Chondrocyte (in vitro differentiated cells): ENCODE data around the gene SLC7A6OS. TPM values are rescaled to one million over a fixed set of nuclear protein-coding genes. Genes with fewer than 3 reads are reported as not detected.

ENCODE experiments used
- DNase-seq: peaks from one replicate; pipeline ENCODE4 v3.0.0; 2021; ENCODE audit warnings: mixed read lengths, low spot score
- H3K27ac Mint-ChIP-seq: one replicate; pipeline ENCODE4 v1.8.0; 2021; ENCODE audit warnings: mild to moderate bottlenecking, moderate library complexity, mixed read lengths; ENCODE audit not compliant: unreplicated experiment
- H3K27me3 Mint-ChIP-seq: 2 replicates; pipeline ENCODE4 v1.8.0; 2021; ENCODE audit warnings: low read depth, mixed read lengths
- H3K36me3 Mint-ChIP-seq: 2 replicates; pipeline ENCODE4 v1.8.0; 2021; ENCODE audit warnings: low read depth, mixed read lengths
- H3K4me1 Mint-ChIP-seq: 2 replicates; pipeline ENCODE4 v1.8.0; 2021; ENCODE audit warnings: low read depth, mild to moderate bottlenecking, mixed read lengths
- H3K4me3 Mint-ChIP-seq: one replicate; pipeline ENCODE4 v1.8.0; 2021; ENCODE audit warnings: mild to moderate bottlenecking, moderate library complexity, mixed read lengths; ENCODE audit not compliant: unreplicated experiment
- H3K9me3 Mint-ChIP-seq: 2 replicates; pipeline ENCODE4 v1.8.0; 2021; ENCODE audit warnings: low read depth, mixed read lengths
- CTCF ChIP-seq: fragments of 200-600 bp; sonication (generic); IDR thresholded peaks from 2 replicates; pipeline ENCODE4 v1.5.0; 2021; ENCODE audit warnings: antibody characterized with exemption, mild to moderate bottlenecking, moderate library complexity
- total RNA-seq: library from RNA; stranded (reverse); gene quantifications from 3 replicates; pipeline ENCODE4 v1.2.1, GENCODE V29; 2021

Gene SLC7A6OS
- total RNA-seq, 1 donor from 2014 or later, result 9.5 TPM

GRCh38 chr16:68283801-68284598, 26.7 kb downstream of the SLC7A6OS start:
- H3K4me3 Mint-ChIP-seq, result no peak overlapping the region
- no peak for TF ChIP-seq CTCF
- H3K27me3 Mint-ChIP-seq, result no peaks in the 10 kb centered on the region
- peak overlapping the region; percentile 9 for H3K27ac Mint-ChIP-seq
- no peaks in the 10 kb centered on the region for H3K9me3 Mint-ChIP-seq
- no peak for DNase-seq
- H3K4me1 Mint-ChIP-seq, result peaks cover 25% of the 10 kb centered on the region
- peaks cover 22% of the 10 kb centered on the region for H3K36me3 Mint-ChIP-seq

- no peak overlapping the region for H3K4me3 Mint-ChIP-seq
- H3K27me3 Mint-ChIP-seq, result no peaks in the 10 kb centered on the region
- H3K9me3 Mint-ChIP-seq, result no peaks in the 10 kb centered on the region
- no peak for DNase-seq
- peaks cover 22% of the 10 kb centered on the region for H3K36me3 Mint-ChIP-seq
- H3K27ac Mint-ChIP-seq, result no peak overlapping the region
- H3K4me1 Mint-ChIP-seq, result peaks cover 22% of the 10 kb centered on the region
- TF ChIP-seq CTCF, result no peak
Observed at GRCh38 chr16:68283346-68283745, 27.4 kb downstream of the SLC7A6OS start.

- Mint-ChIP-seq H3K27me3 (no peaks in the 10 kb centered on the region), H3K4me3 (no peak overlapping the region), H3K4me1 (peaks cover 9% of the 10 kb centered on the region), H3K36me3 (peaks cover 17% of the 10 kb centered on the region), H3K9me3 (no peaks in the 10 kb centered on the region), H3K27ac (peak overlapping the region; percentile 42)
- no peak for DNase-seq
- no peak for TF ChIP-seq CTCF
Observed at GRCh38 chr16:68282064-68282452, 28.7 kb downstream of the SLC7A6OS start.

GRCh38 chr16:68281368-68282063, 29.2 kb downstream of the SLC7A6OS start:
- TF ChIP-seq CTCF, result no peak
- H3K9me3 Mint-ChIP-seq, result no peaks in the 10 kb centered on the region

GRCh38 chr16:68279726-68280558, 30.8 kb downstream of the SLC7A6OS start:
- no peak for DNase-seq
- Mint-ChIP-seq H3K4me1 (peaks cover 10% of the 10 kb centered on the region), H3K9me3 (no peaks in the 10 kb centered on the region)

More at GRCh38 chr16:68281368-68282063, 29.2 kb downstream of the SLC7A6OS start:
- no peak overlapping the region for H3K4me3 Mint-ChIP-seq
- peaks cover 14% of the 10 kb centered on the region for H3K36me3 Mint-ChIP-seq
- DNase-seq, result no peak
- H3K27ac Mint-ChIP-seq, result peak overlapping the region; percentile 42
- peaks cover 6% of the 10 kb centered on the region for H3K4me1 Mint-ChIP-seq
- no peaks in the 10 kb centered on the region for H3K27me3 Mint-ChIP-seq

More at GRCh38 chr16:68279726-68280558, 30.8 kb downstream of the SLC7A6OS start:
- Mint-ChIP-seq H3K27me3 (no peaks in the 10 kb centered on the region), H3K36me3 (peaks cover 9% of the 10 kb centered on the region), H3K4me3 (no peak overlapping the region), H3K27ac (no peak overlapping the region)
- TF ChIP-seq CTCF, result no peak
